Measurements from ENCODE around the gene KLHL6.
"Not testable (repeated sequence)": the region's sequence is repeated elsewhere in the genome, so short reads cannot be mapped to it uniquely, and the experiment has no call there.

The KLHL6 gene

DNA sequence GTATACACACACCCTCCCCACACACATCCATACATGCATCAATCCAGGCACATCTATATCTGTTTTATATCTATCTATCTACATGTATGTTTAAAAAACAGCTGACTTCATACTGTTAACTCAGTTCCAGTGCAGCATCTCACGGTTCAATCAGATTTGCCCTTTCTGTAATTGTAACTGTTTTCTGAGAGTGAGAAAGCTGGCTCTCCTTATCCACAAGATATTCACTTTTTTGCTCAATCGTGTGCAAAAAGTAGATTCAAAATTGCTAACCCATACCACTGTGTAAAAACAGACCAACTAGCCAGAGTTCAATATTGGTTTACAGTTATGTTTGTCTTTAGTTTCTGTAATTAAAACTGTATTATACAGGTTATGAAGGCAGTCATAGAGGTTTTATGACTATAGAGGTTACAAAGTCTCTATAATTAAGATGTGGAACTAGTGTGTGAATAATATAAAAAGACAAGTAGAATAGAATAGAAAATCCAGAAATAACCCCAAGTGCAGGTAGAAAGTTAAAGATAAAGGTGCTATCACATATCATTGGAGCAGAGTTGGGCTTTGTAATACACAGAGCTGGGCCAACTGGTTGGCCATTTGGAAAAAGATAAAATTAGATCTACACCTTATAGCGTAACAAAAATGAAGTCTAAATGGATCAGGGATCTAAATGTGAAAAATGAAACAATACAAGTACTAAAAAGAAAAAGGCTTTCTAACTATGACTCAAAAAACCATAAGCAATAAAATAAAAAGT, 107.0 kb downstream of the KLHL6 start:
- no peak for DNase-seq (ENCODE audit: low read depth in 2 of 2)

DNA sequence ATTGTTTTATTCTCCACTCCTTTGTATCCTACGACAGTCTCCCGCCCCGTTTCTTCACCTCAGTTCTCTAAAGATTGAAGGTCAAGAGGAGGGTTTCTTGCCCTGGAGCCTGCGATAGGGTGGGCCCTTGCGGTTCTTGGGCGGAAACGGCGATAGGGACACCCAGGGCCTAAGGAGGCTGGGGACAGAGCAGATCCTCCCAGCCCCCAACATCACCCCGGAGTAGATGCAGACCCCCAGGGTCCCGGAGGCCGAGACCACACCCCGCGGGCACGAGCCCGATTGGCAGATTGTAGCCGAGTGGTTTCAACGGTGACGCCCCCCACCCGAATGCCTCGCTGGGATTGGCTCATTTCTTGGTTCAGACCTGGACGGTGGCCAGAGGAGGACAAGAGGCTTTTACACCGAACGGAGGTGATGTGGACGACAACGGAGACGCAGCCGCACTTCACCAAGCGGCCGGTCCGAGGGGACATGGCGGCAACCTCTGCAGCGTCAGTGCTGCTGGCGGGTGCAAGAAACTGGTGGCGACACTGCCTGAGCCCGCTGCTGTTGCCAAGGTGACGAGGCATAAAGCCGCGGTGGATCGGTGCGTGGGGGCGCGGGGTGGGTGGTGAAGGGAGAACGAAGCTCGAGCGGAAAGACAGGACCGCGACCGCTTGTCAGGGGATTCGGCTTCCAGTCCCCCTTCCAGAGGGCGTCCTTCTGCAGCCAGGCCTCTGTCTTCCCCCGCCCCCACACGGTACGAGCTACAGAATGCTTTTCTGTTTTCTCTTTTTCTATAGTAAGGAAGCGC, 108.1 kb downstream of the KLHL6 start:
- peak; percentile 17 to 29 for DNase-seq (ENCODE audit: low read depth in 2 of 2)

DNA sequence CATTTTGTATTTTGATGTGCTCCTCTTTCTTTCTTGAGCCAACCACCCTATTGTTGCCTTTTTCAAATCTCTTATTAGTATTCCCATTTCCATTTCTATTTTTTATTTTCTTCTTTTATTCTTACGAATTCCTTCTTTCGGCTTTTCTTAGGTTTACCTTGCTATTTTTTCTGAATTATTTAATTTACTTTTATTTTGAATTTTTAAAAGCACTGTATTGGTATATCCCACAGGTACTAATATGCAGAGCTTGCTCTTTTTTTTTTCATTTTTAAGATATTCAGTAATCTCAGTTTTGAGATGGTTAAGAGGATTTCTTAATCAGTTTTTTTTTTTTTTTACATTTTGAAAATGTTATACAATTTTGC, 108.7 kb downstream of the KLHL6 start:
- no peak for DNase-seq (ENCODE audit: low read depth in 2 of 2)

DNA sequence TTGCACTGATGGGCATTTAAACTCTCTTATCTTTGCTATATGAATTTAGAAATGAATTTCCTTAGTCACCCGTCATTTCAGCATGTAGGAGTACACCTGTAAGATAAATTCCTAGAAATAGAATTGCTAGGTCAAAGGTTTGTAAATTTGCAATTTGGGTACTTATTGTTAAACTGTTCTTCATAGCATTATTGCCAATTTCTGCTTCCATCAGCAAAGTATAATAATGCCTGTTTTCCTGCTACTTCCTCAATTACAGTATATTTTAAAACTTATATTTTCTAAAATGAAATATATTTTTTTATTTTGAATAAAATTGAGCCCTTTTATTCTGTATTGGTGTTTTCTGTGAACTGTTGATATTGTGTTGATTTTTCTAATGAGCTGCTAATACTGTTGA, 110.8 kb downstream of the KLHL6 start:
- no peak for DNase-seq (ENCODE audit: low read depth in 2 of 2)

DNA sequence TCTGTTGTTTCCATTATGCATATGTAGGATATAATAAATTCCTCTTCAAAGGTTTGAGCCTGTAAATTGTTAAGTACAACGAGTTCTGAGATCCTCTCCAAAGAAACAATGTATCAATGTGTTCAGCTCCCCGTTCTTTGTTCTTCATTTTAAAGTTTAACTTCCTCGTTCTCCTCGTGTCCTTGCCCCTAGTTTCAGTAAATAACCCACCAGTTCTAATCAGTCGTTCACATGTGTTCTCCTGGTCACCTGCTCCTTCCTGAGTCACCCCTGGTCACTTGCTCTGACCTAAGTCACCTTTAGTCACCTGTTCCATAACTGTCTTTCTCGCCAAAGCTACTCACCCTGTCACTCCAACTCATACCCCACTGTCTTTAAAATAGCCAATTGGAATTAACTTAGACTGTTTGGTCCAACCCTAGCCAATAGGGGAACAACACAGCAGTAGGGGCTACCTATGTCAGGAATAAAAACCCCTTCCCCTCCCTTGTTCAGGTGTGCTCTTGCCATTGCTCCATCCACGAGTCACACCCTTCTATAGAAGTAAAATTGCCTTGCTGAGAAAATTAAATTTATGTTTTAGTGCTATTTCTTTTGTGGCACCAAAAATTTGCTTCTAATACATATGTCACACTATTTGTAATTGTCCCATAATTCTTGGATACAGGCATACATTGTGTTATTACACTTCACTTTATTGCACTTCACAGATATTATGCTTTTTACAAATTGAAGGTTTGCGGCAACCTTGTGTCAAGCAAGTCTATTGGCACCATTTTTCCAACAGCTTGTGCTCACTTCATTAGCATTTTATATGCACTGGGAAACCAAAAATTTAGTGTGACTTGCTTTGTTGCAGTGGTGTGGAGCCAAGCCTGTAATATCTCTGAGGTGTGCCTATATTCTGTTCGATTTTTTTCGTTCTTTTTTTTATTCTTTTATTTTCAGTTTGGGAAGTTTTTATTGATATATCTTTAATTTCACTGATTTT, 111.8 kb downstream of the KLHL6 start:
- no peak for DNase-seq (ENCODE audit: low read depth in 2 of 2)

GRCh38 chr3:183442994-183443393, 112.5 kb downstream of the KLHL6 start:
- DNase-seq (ENCODE audit: low read depth in 2 of 2): no peak

DNA sequence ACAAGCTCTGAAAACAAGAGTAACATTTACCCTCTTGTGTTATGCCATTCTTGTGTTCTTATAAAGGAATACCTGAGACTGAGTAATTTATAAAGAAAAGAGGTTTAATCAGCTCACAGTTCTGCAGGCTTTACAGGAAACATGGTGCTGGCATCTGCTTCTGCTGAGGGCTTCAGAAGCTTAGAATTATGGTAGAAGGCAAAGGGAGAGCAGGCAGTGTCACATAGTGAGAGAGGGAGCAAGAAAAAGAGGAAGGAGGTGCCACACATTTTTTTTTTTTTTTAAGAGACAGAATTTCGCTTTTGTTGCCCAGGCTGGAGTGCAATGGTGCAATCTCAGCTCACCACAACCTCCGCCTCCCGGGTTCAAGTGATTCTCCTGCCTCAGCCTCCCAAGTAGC, 115.0 kb downstream of the KLHL6 start:
- not testable (repeated sequence) for DNase-seq (ENCODE audit: low read depth in 2 of 2)

DNA sequence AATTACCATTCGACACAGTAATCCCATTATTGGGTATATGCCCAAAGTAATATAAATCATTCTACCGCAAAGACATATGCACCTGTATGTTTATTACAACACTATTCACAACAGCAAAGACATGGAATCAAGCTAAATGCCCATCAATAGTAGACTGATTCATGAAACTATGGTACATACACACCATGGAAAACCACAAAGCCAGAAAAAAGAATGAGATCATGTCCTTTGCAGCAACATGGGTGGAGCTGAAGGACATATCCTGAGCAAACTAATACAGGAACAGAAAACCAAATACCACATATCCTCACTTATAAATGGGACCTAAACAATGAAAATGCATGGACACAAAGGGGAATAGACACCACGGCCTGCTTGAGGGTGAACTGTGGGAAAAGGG, 116.0 kb downstream of the KLHL6 start:
- no peak for DNase-seq (ENCODE audit: low read depth in 2 of 2)

- no peak for DNase-seq (ENCODE audit: low read depth in 2 of 2)
Observed at GRCh38 chr3:183438735-183439134, 116.8 kb downstream of the KLHL6 start.

GRCh38 chr3:183437666-183438564, 117.6 kb downstream of the KLHL6 start:
- no peak for DNase-seq (ENCODE audit: low read depth in 2 of 2)

Measured in stimulated activated CD4-positive, alpha-beta T cell treated with anti-CD3 and anti-CD28 coated beads, Interleukin-1b, Interleukin-23, amount 100 ng/mL, for 1 hour (primary cell).